Measurements from ENCODE around the gene SIRPB2.
A peak's percentile ranks its signal among the peaks of the same experiment; 100 is the strongest.

Gene SIRPB2

DNA sequence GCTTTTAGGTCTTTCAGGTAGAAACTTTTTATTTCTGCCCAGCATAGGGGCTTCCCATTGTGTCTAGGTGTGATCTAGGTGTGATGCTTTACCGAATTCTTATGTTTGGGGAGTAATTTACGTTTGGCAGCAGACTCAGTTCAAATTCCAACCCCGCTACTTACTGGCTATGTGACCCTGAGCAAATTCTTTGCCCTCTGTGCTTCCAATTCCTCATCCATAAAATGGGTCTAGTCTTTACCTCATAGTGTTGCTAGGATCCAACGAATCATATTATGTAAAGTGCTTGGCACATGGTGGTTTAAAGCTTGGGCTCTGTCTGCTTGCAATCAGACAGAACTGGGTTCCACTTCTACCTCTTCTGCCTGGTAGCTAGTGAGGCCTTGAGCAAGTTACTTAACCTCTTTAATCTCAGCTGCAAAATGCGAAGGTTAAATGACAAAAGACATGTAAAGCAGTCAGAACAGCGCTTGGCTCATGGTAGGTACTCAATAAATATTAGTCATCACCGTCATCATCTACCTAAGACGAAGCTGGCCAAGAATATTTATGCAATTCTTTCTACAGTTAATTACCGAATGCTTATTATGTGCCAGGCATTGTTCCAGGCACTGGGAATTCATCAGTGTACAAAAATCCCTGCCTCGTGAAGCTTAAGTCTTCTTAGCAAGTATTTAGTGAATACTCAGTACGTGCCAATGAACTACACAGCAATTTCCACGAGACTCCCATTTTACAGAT, 25.6 kb downstream of the SIRPB2 start:
- peak overlapping the region; percentile 95 for H3K4me3 ChIP-seq (ENCODE audit: severe bottlenecking)
- DNase-seq (ENCODE audit: low spot score) = no peak
- H3K36me3 ChIP-seq (ENCODE audit: low read depth) = peaks cover 42% of the 10 kb centered on the region
- no peaks in the 10 kb centered on the region for H3K27me3 ChIP-seq (ENCODE audit: insufficient read depth, poor library complexity, severe bottlenecking)
- H3K27ac ChIP-seq (ENCODE audit: poor library complexity, severe bottlenecking) = peak overlapping the region; percentile 50
- H3K9me3 ChIP-seq (ENCODE audit: severe bottlenecking) = no peaks in the 10 kb centered on the region
- ATAC-seq (ENCODE audit: low read depth) = no peak
- TF ChIP-seq, protein P1, sequence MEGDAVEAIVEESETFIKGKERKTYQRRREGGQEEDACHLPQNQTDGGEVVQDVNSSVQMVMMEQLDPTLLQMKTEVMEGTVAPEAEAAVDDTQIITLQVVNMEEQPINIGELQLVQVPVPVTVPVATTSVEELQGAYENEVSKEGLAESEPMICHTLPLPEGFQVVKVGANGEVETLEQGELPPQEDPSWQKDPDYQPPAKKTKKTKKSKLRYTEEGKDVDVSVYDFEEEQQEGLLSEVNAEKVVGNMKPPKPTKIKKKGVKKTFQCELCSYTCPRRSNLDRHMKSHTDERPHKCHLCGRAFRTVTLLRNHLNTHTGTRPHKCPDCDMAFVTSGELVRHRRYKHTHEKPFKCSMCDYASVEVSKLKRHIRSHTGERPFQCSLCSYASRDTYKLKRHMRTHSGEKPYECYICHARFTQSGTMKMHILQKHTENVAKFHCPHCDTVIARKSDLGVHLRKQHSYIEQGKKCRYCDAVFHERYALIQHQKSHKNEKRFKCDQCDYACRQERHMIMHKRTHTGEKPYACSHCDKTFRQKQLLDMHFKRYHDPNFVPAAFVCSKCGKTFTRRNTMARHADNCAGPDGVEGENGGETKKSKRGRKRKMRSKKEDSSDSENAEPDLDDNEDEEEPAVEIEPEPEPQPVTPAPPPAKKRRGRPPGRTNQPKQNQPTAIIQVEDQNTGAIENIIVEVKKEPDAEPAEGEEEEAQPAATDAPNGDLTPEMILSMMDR (IDR thresholded peaks at IDR 0.05; ENCODE audit: poor library complexity, severe bottlenecking) = no peak
- peaks cover 12% of the 10 kb centered on the region for H3K4me1 ChIP-seq (ENCODE audit: insufficient read depth, poor library complexity, severe bottlenecking)

DNA sequence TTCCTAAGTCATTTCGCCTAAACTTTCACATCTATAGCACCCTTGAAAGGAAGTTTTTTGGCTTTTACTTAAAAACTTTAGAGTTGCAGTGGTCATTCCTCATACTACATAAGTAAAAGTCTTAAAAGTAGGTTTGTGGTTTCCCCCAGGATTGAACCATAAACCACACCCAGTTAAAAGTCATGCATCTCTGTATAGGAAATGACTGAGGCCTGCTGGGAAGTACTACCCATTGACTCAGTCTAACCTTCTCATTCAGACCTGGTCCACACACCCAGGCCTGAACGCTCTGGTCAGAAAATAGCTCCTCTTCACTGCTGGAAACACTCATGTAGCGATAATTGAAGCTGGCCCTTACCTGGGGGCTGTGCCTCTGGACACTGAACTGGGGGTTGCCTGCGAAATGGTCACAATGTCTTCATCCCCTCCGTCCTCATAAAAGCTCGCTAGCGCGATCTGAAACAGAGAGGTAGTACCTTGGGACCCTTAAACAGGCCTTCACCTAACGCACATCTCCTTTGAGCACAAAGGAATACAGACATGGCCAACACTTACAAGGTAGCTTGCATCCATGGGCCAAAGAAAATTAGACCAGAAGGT, 27.1 kb downstream of the SIRPB2 start:
- no peak for DNase-seq (ENCODE audit: low spot score)
- no peak for ATAC-seq (ENCODE audit: low read depth)
- Histone ChIP-seq H3K27ac (ENCODE audit: poor library complexity, severe bottlenecking) (no peak overlapping the region), H3K4me1 (ENCODE audit: insufficient read depth, poor library complexity, severe bottlenecking) (no peaks in the 10 kb centered on the region), H3K4me3 (ENCODE audit: severe bottlenecking) (no peak overlapping the region), H3K36me3 (ENCODE audit: low read depth) (peaks cover 55% of the 10 kb centered on the region), H3K27me3 (ENCODE audit: insufficient read depth, poor library complexity, severe bottlenecking) (no peaks in the 10 kb centered on the region), H3K9me3 (ENCODE audit: severe bottlenecking) (no peaks in the 10 kb centered on the region)
- TF ChIP-seq, protein P1 (IDR thresholded peaks at IDR 0.05; ENCODE audit: poor library complexity, severe bottlenecking) = no peak

DNA sequence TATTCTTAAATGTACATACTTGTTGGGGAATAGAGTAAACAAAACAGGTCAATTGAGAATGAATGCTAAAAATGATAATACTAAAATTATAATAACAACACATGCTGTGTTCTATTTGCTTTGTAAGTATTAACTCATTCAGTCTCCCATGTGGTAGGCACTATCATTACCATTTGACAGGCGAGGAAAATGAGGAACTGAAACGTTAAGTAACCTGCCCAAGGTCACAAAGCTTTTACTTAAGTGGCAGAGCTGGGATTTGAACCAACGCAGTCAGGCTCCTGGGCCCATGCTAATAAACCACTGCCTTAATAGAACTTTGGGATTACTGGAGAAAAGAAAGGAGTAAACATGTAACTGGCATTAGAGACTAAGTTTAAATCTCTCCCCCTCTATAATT, 28.4 kb downstream of the SIRPB2 start:
- peaks cover 67% of the 10 kb centered on the region for H3K36me3 ChIP-seq (ENCODE audit: low read depth)
- H3K4me1 ChIP-seq (ENCODE audit: insufficient read depth, poor library complexity, severe bottlenecking) = no peaks in the 10 kb centered on the region
- H3K27me3 ChIP-seq (ENCODE audit: insufficient read depth, poor library complexity, severe bottlenecking) = no peaks in the 10 kb centered on the region
- H3K27ac ChIP-seq (ENCODE audit: poor library complexity, severe bottlenecking) = no peak overlapping the region
- no peak for ATAC-seq (ENCODE audit: low read depth)
- H3K9me3 ChIP-seq (ENCODE audit: severe bottlenecking) = no peaks in the 10 kb centered on the region
- no peak overlapping the region for H3K4me3 ChIP-seq (ENCODE audit: severe bottlenecking)
- TF ChIP-seq, protein P1 (IDR thresholded peaks at IDR 0.05; ENCODE audit: poor library complexity, severe bottlenecking) = no peak
- no peak for DNase-seq (ENCODE audit: low spot score)

DNA sequence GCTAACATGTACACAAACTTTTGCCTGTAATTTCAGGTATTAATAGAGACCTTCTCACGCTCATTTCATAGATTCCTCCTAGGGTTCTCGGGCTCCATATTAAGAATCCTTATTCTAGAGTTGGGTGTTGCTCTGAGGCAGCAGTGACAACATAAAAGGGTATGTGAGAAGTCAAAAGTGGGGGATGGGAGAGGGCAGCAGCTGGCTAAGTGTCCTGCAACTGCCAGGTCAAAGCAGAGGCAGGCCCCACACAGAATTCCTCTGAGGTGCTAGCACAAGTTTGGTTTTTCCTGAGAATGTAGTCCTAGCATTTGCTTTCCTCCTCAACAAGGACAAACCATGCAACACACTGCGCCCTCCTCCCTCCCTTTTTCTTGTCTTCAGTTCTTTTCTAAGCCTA, 29.2 kb downstream of the SIRPB2 start:
- TF ChIP-seq, protein P1 (IDR thresholded peaks at IDR 0.05; ENCODE audit: poor library complexity, severe bottlenecking) = no peak
- Histone ChIP-seq H3K4me3 (ENCODE audit: severe bottlenecking) (no peak overlapping the region), H3K36me3 (ENCODE audit: low read depth) (peaks cover 76% of the 10 kb centered on the region), H3K4me1 (ENCODE audit: insufficient read depth, poor library complexity, severe bottlenecking) (no peaks in the 10 kb centered on the region), H3K27ac (ENCODE audit: poor library complexity, severe bottlenecking) (no peak overlapping the region), H3K9me3 (ENCODE audit: severe bottlenecking) (no peaks in the 10 kb centered on the region), H3K27me3 (ENCODE audit: insufficient read depth, poor library complexity, severe bottlenecking) (no peaks in the 10 kb centered on the region)
- ATAC-seq (ENCODE audit: low read depth) (no peak), DNase-seq (ENCODE audit: low spot score) (no peak)

DNA sequence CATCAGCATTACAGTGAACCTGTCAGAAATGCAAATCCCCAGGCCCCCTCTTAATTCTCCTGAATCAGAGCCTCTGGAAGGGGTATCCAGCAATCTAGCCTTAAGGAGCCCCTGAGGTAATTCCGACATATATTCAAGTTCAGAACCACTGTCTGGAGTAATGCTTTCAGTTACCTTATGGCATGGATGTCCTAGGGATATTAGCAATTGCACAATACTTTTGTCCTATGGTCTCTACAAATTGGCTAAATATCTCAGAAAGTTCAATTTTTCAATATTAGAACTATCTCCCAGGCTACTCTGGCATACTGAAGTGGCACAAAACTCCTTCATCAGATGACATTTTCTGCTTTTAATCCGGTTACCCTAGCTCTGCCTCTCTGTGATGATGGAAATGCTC, 30.9 kb downstream of the SIRPB2 start:
- no peak for DNase-seq (ENCODE audit: low spot score)
- Histone ChIP-seq H3K4me1 (ENCODE audit: insufficient read depth, poor library complexity, severe bottlenecking) (no peaks in the 10 kb centered on the region), H3K27ac (ENCODE audit: poor library complexity, severe bottlenecking) (no peak overlapping the region), H3K9me3 (ENCODE audit: severe bottlenecking) (no peaks in the 10 kb centered on the region), H3K27me3 (ENCODE audit: insufficient read depth, poor library complexity, severe bottlenecking) (no peaks in the 10 kb centered on the region), H3K36me3 (ENCODE audit: low read depth) (peaks cover 91% of the 10 kb centered on the region), H3K4me3 (ENCODE audit: severe bottlenecking) (no peak overlapping the region)
- TF ChIP-seq, protein P1 (IDR thresholded peaks at IDR 0.05; ENCODE audit: poor library complexity, severe bottlenecking) = no peak
- ATAC-seq (ENCODE audit: low read depth) = no peak

Data from RWPE2 (cell line).